Measurements from ENCODE around the gene ZNF575.

DNA sequence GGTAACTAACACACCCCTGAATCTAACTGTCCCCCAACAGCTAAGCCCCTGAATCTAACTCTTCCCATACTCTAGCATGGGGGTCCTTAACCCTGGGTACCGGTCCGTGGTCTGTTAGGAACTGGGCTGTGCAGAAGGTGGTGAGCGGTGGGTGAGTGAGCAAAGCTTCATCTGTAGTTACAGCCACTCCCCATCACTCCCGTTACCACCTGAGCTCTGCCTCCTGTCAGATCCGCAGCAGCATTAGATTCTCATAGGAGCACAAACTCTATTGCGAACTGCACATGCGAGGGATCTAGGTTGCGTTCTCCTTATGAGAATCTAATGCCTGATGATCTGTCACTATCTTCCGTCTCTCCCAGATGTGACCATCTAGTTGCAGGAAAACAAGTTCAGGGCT lies 22.3 kb upstream of the ZNF575 start:
- TF ChIP-seq, protein P1, sequence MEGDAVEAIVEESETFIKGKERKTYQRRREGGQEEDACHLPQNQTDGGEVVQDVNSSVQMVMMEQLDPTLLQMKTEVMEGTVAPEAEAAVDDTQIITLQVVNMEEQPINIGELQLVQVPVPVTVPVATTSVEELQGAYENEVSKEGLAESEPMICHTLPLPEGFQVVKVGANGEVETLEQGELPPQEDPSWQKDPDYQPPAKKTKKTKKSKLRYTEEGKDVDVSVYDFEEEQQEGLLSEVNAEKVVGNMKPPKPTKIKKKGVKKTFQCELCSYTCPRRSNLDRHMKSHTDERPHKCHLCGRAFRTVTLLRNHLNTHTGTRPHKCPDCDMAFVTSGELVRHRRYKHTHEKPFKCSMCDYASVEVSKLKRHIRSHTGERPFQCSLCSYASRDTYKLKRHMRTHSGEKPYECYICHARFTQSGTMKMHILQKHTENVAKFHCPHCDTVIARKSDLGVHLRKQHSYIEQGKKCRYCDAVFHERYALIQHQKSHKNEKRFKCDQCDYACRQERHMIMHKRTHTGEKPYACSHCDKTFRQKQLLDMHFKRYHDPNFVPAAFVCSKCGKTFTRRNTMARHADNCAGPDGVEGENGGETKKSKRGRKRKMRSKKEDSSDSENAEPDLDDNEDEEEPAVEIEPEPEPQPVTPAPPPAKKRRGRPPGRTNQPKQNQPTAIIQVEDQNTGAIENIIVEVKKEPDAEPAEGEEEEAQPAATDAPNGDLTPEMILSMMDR (IDR thresholded peaks at IDR 0.05), result no peak
- TF ChIP-seq POLR2A (IDR thresholded peaks at IDR 0.05), result no peak
